DMS153 (cell line): ENCODE results near the gene PDK4.
"Not testable (repeated sequence)": the region's sequence is repeated elsewhere in the genome, so short reads cannot be mapped to it uniquely, and the experiment has no call there.

Source experiments
- DNase-seq: peaks from one replicate; lab custom pipeline; 2025; lab: John Stamatoyannopoulos, UW

PDK4 gene

GRCh38 chr7:95569720-95570119, 26.6 kb downstream of the PDK4 start:
- DNase-seq = no peak

- no peak for DNase-seq
Observed at GRCh38 chr7:95560674-95561073, 35.6 kb downstream of the PDK4 start.

GRCh38 chr7:95558864-95559263, 37.5 kb downstream of the PDK4 start:
- no peak for DNase-seq

GRCh38 chr7:95556777-95557176, 39.5 kb downstream of the PDK4 start:
- DNase-seq = no peak

GRCh38 chr7:95553939-95554338, 42.4 kb downstream of the PDK4 start:
- no peak for DNase-seq

- not testable (repeated sequence) for DNase-seq
Observed at GRCh38 chr7:95552010-95552926, 44.0 kb downstream of the PDK4 start.

GRCh38 chr7:95550546-95550945, 45.8 kb downstream of the PDK4 start:
- DNase-seq = no peak

GRCh38 chr7:95549818-95550529, 46.3 kb downstream of the PDK4 start:
- peak; percentile 46 for DNase-seq

GRCh38 chr7:95547361-95548348, 48.7 kb downstream of the PDK4 start:
- DNase-seq = no peak

GRCh38 chr7:95546647-95547046, 49.7 kb downstream of the PDK4 start:
- no peak for DNase-seq

- DNase-seq = no peak
Observed at GRCh38 chr7:95545673-95546072, 50.6 kb downstream of the PDK4 start.

GRCh38 chr7:95545007-95545615, 51.2 kb downstream of the PDK4 start:
- no peak for DNase-seq

GRCh38 chr7:95544171-95544570, 52.1 kb downstream of the PDK4 start:
- DNase-seq = no peak

GRCh38 chr7:95543312-95543711, 53.0 kb downstream of the PDK4 start:
- DNase-seq = no peak

- no peak for DNase-seq
Observed at GRCh38 chr7:95540366-95540765, 56.0 kb downstream of the PDK4 start.

GRCh38 chr7:95539426-95539825, 56.9 kb downstream of the PDK4 start:
- DNase-seq = no peak

- DNase-seq = no peak
Observed at GRCh38 chr7:95537468-95537867, 58.8 kb downstream of the PDK4 start.

- DNase-seq = no peak
Observed at GRCh38 chr7:95536656-95537311, 59.5 kb downstream of the PDK4 start.

- DNase-seq = no peak
Observed at GRCh38 chr7:95535662-95536061, 60.7 kb downstream of the PDK4 start.

GRCh38 chr7:95534796-95535195, 61.5 kb downstream of the PDK4 start:
- DNase-seq = no peak
